GM12878 (cell line): ENCODE results near the gene FALEC. TPM values are rescaled to one million over a fixed set of nuclear protein-coding genes. Genes with fewer than 3 reads are reported as not detected.

ENCODE experiments used
- ATAC-seq: fragments of 200-7000 bp; cut with Tn5 transposase; 3 replicates; pipeline ENCODE4 v1.9.1; 2020; ENCODE audit warnings: mild to moderate bottlenecking, moderate library complexity
- BruUV-seq: library from RNA; stranded (reverse); fragments of 400-500 nt; replicated peaks from 2 replicates; lab custom pipeline; 2021; lab: Mats Ljungman, UMichigan
- CTCF ChIA-PET: fragments of 300-600 bp; sonication (Branson Sonifier 250); formaldehyde crosslinking; extraction: SDS; loops from one replicate; lab custom pipeline; 2021; ENCODE audit warnings: inconsistent platforms; lab: Yijun Ruan, JAX
- POLR2A ChIA-PET: fragments of 350-600 bp; formaldehyde crosslinking; extraction: SDS; loops from one replicate; lab custom pipeline; 2021; ENCODE audit warnings: inconsistent platforms; lab: Charles Lee
- RAD21 ChIA-PET: fragments of 300-600 bp; sonication (Branson Sonifier 250); formaldehyde crosslinking; loops from one replicate; lab custom pipeline; 2023; ENCODE audit warnings: antibody characterized with exemption; ENCODE audit not compliant: unreplicated experiment; lab: Charles Lee
- SMC1A ChIA-PET: fragments of 300-600 bp; sonication (Branson Sonifier 250); formaldehyde crosslinking; loops from one replicate; lab custom pipeline; 2023; ENCODE audit not compliant: unreplicated experiment, uncharacterized antibody; lab: Charles Lee
- DNase-seq: peaks from one replicate; pipeline ENCODE4 v3.0.0-alpha.2; 2011; ENCODE audit warnings: low read depth, low spot score
- FAIRE-seq: peaks from 3 replicates; lab custom pipeline; 2011; peaks lifted over from hg19 to GRCh38; lab: Jason Lieb, UNC
- H2AFZ ChIP-seq: 2 replicates; pipeline ENCODE4 v1.6.0; 2011; ENCODE audit warnings: low read depth, low read length, control low read depth; ENCODE audit not compliant: control insufficient read depth
- H3K27ac ChIP-seq: 2 replicates; pipeline ENCODE4 v1.5.1; 2011; ENCODE audit warnings: control low read depth; ENCODE audit not compliant: control insufficient read depth, insufficient read depth
- H3K27me3 ChIP-seq, 2 experiments: replicated peaks in 1 of 2; 2 replicates each; pipeline versions ENCODE4 v1.6.0 to v1.6.1; 2011; ENCODE audit warnings: low read length in 1 of 2; ENCODE audit not compliant: control insufficient read depth in 2 of 2, insufficient read depth in 2 of 2
- H3K36me3 ChIP-seq, 2 experiments: 2 replicates each; pipeline ENCODE4 v1.5.1; 2011; ENCODE audit warnings: low read length in 1 of 2; ENCODE audit not compliant: control insufficient read depth in 2 of 2, insufficient read depth in 2 of 2
- H3K4me1 ChIP-seq: 2 replicates; pipeline ENCODE4 v1.6.1; 2011; ENCODE audit warnings: mild to moderate bottlenecking, low read length, moderate library complexity, mixed read lengths; ENCODE audit not compliant: control insufficient read depth, insufficient read depth
- H3K4me2 ChIP-seq: 2 replicates; pipeline ENCODE4 v1.6.0; 2011; ENCODE audit warnings: control low read depth; ENCODE audit not compliant: control insufficient read depth, insufficient read depth
- H3K4me3 ChIP-seq: fragments of 200-600 bp; sonication (generic); 2 replicates; pipeline ENCODE4 v1.5.1; 2016
- H3K79me2 ChIP-seq: 2 replicates; pipeline ENCODE4 v1.6.0; 2011; ENCODE audit warnings: low read length; ENCODE audit not compliant: control insufficient read depth, insufficient read depth
- H3K9ac ChIP-seq: 2 replicates; pipeline ENCODE4 v1.8.0; 2011; ENCODE audit warnings: low read length, control low read depth, mixed read lengths; ENCODE audit not compliant: control insufficient read depth, insufficient read depth
- H3K9me3 ChIP-seq: replicated peaks from 3 replicates; pipeline ENCODE4 v1.5.1; 2011; ENCODE audit warnings: mild to moderate bottlenecking, low read length; ENCODE audit not compliant: control insufficient read depth, insufficient read depth
- H4K20me1 ChIP-seq: 2 replicates; pipeline ENCODE4 v1.6.0; 2011; ENCODE audit not compliant: control insufficient read depth, insufficient read depth
- BHLHE40 ChIP-seq, 2 experiments: fragments of 450-650 bp in 1 of 2; IDR thresholded peaks; 2 replicates each; pipeline ENCODE4 v1.6.1; 2011 to 2017; ENCODE audit warnings: low read depth in 2 of 2, borderline replicate concordance in 1 of 2, improper control_type of control experiment in 1 of 2, low read length in 1 of 2, mild to moderate bottlenecking in 1 of 2
- CEBPB ChIP-seq, 2 experiments: fragments of 150-350 bp in 1 of 2; IDR thresholded peaks; 2 replicates each; pipeline ENCODE4 v1.6.1; 2012 to 2014; ENCODE audit warnings: low read depth in 2 of 2, low read length in 2 of 2, borderline replicate concordance in 1 of 2, inconsistent platforms in 1 of 2
- DPF2 ChIP-seq: fragments of 450-650 bp; IDR thresholded peaks from 2 replicates; pipeline ENCODE4 v1.6.1; 2017; ENCODE audit warnings: mild to moderate bottlenecking
- ETV6 ChIP-seq, 2 experiments: fragments of 450-650 bp in 1 of 2; IDR thresholded peaks in 1 of 2; conservative IDR thresholded peaks in 1 of 2; 2 replicates each; pipeline ENCODE4 v1.6.1; 2014; ENCODE audit warnings: antibody characterized with exemption in 1 of 2, borderline replicate concordance in 1 of 2, low read depth in 1 of 2, mild to moderate bottlenecking in 1 of 2, moderate library complexity in 1 of 2
- IKZF1 ChIP-seq: fragments of 450-650 bp; conservative IDR thresholded peaks from 2 replicates; pipeline ENCODE4 v1.6.1; 2017; ENCODE audit warnings: antibody characterized with exemption, mild to moderate bottlenecking
- PAX5 ChIP-seq: IDR thresholded peaks from 2 replicates; pipeline ENCODE4 v1.6.1; 2011; ENCODE audit warnings: low read depth, low read length, borderline replicate concordance
- POLR2A ChIP-seq: IDR thresholded peaks from 2 replicates; pipeline ENCODE4 v1.6.1; 2011; ENCODE audit warnings: low read depth, mild to moderate bottlenecking, low read length
- RAD51 ChIP-seq: fragments of 450-650 bp; IDR thresholded peaks from 2 replicates; pipeline ENCODE4 v1.6.1; 2016; ENCODE audit warnings: moderate library complexity, mild to moderate bottlenecking, inconsistent platforms
- SP1 ChIP-seq: IDR thresholded peaks from one replicate; pipeline ENCODE4 v1.6.1; 2011; ENCODE audit warnings: low read depth, low read length
- STAT3 ChIP-seq: IDR thresholded peaks from 2 replicates; pipeline ENCODE4 v1.6.1; 2011; ENCODE audit warnings: low read depth, low read length, improper control_type of control experiment
- TCF12 ChIP-seq: IDR thresholded peaks from 2 replicates; pipeline ENCODE4 v1.6.1; 2011; ENCODE audit warnings: low read depth, mild to moderate bottlenecking, low read length
- WGBS: methylation state at CpG from one replicate; pipeline ENCODE4 v1.1.6; 2016; ENCODE audit warnings: low lambda C conversion rate; ENCODE audit not compliant: insufficient replicate concordance, insufficient coverage; ENCODE audit errors: missing lambda C conversion rate; 5-methylcytosine and 5-hydroxymethylcytosine counted together
- in situ Hi-C: fragments of 300-500 bp; cut with MboI; formaldehyde crosslinking; loops from 9 replicates; pipeline ENCODE4 v1.14.3; 2018; ENCODE audit warnings: mixed read lengths
- intact Hi-C: fragments of 100-400 bp; cut with micrococcal nuclease; formaldehyde crosslinking; loops from one replicate; pipeline ENCODE4 v1.14.2; 2022; ENCODE audit not compliant: unreplicated experiment
- polyA plus RNA-seq, 11 experiments: library from polyadenylated mRNA; depleted of rRNA in 4 of 11; unstranded in 6 of 11; stranded (reverse) in 5 of 11; fragments of >200 nt; fragmentation: Nextera tagmentation in 4 of 11; fragmentation: Illumina TruSeq in 1 of 11; extraction: Ambion mirVana in 4 of 11; extraction: Trizol in 1 of 11; gene quantifications; 1 replicate in 1 of 11; 2 replicates in 10 of 11; pipeline versions ENCODE4 v1.2.1 to v1.2.3, GENCODE V29; 2011 to 2016; ENCODE audit warnings: inconsistent platforms in 2 of 11, missing spikeins in 2 of 11, low read depth in 1 of 11
- total RNA-seq, 4 experiments: library from RNA; depleted of rRNA in 3 of 4; stranded (reverse); fragments of >200 nt in 3 of 4; fragmentation: Illumina TruSeq in 1 of 4; extraction: Trizol in 1 of 4; gene quantifications; 2 replicates each; pipeline versions ENCODE4 v1.2.1 to v1.2.3, GENCODE V29; 2013 to 2021
- TF ChIP-seq, protein P1 (sequence below): IDR thresholded peaks from 2 replicates; pipeline ENCODE4 v1.6.1; 2012; ENCODE audit warnings: mild to moderate bottlenecking, low read depth, low read length
- TF ChIP-seq, protein P2 (sequence below): fragments of 450-650 bp; IDR thresholded peaks from 2 replicates; pipeline ENCODE4 v1.6.1; 2017; ENCODE audit warnings: mild to moderate bottlenecking, low read depth, inconsistent platforms; ENCODE audit not compliant: poor library complexity, severe bottlenecking
- TF ChIP-seq, protein P3 (sequence below): IDR thresholded peaks from 2 replicates; pipeline ENCODE4 v1.6.1; 2011; ENCODE audit warnings: low read depth, low read length, improper control_type of control experiment, borderline replicate concordance
- TF ChIP-seq, protein P4 (sequence below): IDR thresholded peaks from 2 replicates; pipeline ENCODE4 v1.6.1; 2011; ENCODE audit warnings: borderline replicate concordance, low read depth, mild to moderate bottlenecking, moderate library complexity, mixed read lengths, low read length; ENCODE audit not compliant: insufficient read depth; ENCODE audit errors: extremely low read length

The FALEC gene
- total and polyA plus RNA-seq, 10 of the 15 experiments (the other 5 are each of a cell fraction or from before 2014, with no cell fraction given) = 0.21 to 0.71 (median 0.32) TPM; not detected in 3

DNA sequence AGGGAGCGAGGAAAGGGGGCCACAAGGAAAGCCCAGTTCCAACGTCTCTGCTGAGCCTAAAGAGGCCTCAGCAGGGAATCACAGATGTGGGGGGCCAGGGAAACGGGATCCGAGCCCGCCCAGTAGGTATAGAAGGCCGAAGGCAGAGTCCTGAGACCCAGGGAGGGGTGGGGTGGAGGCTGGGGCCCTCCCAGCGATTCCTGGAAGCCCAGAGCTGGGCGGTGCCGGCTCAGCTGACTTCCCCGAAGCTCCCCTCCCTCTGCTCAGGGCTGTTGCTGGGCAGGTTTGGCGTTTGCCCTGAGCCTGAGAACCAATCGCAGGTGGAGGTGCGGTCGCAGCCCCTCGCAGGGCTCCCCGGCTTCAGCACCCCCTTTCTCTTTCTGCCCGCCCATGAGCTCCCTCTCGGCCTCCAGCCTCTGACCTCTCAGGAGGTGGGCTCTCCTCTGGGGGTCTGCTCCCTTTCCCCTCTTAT is 46.5 kb downstream of the FALEC start:
- WGBS = 0% methylated on average over 13 of the region's 18 CpGs
- H3K27ac ChIP-seq = peak overlapping the region; percentile 98
- TF ChIP-seq RAD51 = peak; percentile 43; the same call in 1 of the 2 replicates
- no peak for TF ChIP-seq ETV6 (conservative IDR thresholded peaks at IDR 0.05 in 1 of 2, IDR thresholded peaks at IDR 0.05 in 1 of 2; ENCODE audit: borderline replicate concordance in 1 of 2, low read depth in 1 of 2)
- TF ChIP-seq IKZF1 = no peak
- TF ChIP-seq CEBPB (IDR thresholded peaks at IDR 0.05; ENCODE audit: borderline replicate concordance in 1 of 2, low read depth in 2 of 2, low read length in 2 of 2) = peak in 1 of 2 experiments; percentile 47; a peak in 1 of 4 replicates
- TF ChIP-seq, protein P1, sequence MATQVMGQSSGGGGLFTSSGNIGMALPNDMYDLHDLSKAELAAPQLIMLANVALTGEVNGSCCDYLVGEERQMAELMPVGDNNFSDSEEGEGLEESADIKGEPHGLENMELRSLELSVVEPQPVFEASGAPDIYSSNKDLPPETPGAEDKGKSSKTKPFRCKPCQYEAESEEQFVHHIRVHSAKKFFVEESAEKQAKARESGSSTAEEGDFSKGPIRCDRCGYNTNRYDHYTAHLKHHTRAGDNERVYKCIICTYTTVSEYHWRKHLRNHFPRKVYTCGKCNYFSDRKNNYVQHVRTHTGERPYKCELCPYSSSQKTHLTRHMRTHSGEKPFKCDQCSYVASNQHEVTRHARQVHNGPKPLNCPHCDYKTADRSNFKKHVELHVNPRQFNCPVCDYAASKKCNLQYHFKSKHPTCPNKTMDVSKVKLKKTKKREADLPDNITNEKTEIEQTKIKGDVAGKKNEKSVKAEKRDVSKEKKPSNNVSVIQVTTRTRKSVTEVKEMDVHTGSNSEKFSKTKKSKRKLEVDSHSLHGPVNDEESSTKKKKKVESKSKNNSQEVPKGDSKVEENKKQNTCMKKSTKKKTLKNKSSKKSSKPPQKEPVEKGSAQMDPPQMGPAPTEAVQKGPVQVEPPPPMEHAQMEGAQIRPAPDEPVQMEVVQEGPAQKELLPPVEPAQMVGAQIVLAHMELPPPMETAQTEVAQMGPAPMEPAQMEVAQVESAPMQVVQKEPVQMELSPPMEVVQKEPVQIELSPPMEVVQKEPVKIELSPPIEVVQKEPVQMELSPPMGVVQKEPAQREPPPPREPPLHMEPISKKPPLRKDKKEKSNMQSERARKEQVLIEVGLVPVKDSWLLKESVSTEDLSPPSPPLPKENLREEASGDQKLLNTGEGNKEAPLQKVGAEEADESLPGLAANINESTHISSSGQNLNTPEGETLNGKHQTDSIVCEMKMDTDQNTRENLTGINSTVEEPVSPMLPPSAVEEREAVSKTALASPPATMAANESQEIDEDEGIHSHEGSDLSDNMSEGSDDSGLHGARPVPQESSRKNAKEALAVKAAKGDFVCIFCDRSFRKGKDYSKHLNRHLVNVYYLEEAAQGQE = no peak
- peak; percentile 43 to 68; a peak in 3 of 4 replicates for TF ChIP-seq BHLHE40 (IDR thresholded peaks at IDR 0.05; ENCODE audit: borderline replicate concordance in 1 of 2, low read depth in 2 of 2, low read length in 1 of 2)
- TF ChIP-seq DPF2 = no peak
- TF ChIP-seq, protein P2, sequence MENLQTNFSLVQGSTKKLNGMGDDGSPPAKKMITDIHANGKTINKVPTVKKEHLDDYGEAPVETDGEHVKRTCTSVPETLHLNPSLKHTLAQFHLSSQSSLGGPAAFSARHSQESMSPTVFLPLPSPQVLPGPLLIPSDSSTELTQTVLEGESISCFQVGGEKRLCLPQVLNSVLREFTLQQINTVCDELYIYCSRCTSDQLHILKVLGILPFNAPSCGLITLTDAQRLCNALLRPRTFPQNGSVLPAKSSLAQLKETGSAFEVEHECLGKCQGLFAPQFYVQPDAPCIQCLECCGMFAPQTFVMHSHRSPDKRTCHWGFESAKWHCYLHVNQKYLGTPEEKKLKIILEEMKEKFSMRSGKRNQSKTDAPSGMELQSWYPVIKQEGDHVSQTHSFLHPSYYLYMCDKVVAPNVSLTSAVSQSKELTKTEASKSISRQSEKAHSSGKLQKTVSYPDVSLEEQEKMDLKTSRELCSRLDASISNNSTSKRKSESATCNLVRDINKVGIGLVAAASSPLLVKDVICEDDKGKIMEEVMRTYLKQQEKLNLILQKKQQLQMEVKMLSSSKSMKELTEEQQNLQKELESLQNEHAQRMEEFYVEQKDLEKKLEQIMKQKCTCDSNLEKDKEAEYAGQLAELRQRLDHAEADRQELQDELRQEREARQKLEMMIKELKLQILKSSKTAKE = no peak
- peak; percentile 99 for TF ChIP-seq STAT3
- peak; percentile 31 for TF ChIP-seq POLR2A
- TF ChIP-seq, protein P3, sequence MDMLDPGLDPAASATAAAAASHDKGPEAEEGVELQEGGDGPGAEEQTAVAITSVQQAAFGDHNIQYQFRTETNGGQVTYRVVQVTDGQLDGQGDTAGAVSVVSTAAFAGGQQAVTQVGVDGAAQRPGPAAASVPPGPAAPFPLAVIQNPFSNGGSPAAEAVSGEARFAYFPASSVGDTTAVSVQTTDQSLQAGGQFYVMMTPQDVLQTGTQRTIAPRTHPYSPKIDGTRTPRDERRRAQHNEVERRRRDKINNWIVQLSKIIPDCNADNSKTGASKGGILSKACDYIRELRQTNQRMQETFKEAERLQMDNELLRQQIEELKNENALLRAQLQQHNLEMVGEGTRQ = peak; percentile 30; the same call in 1 of the 2 replicates
- peak; percentile 36; the same call in 1 of the 2 replicates for TF ChIP-seq PAX5
- TF ChIP-seq TCF12 = peak; percentile 25; the same call in 1 of the 2 replicates
- TF ChIP-seq, protein P4, sequence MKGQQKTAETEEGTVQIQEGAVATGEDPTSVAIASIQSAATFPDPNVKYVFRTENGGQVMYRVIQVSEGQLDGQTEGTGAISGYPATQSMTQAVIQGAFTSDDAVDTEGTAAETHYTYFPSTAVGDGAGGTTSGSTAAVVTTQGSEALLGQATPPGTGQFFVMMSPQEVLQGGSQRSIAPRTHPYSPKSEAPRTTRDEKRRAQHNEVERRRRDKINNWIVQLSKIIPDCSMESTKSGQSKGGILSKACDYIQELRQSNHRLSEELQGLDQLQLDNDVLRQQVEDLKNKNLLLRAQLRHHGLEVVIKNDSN = peak; percentile 58
- no peak for TF ChIP-seq SP1

More for the DNA sequence above, 46.5 kb downstream of the FALEC start:
- peak overlapping the region; percentile 80 for H3K4me3 ChIP-seq
- BruUV-seq = no TSS peak
- POLR2A ChIA-PET = interaction anchor here (0.6 to 11.4 kb wide), 7 partner anchors 8 to 67 kb away, joined by 3 to 324 read pairs (median 41); partner anchors contain the start of genes ENSA and MCL1
- peak overlapping the region; percentile 98 for H3K9ac ChIP-seq
- DNase-seq = no peak
- CTCF ChIA-PET = interaction anchor here (1.2 to 13.7 kb wide), 14 partner anchors 14 to 434 kb away, joined by 4 to 390 read pairs (median 8); partner anchors contain the start of genes CTSS, ENSA, GOLPH3L and MCL1
- RAD21 ChIA-PET = interaction anchor here (0.6 to 12.1 kb wide), 15 partner anchors 15 to 496 kb away, joined by 3 to 387 read pairs (median 9); partner anchors contain the start of genes CTSS, ENSA, FALEC and GOLPH3L
- intact Hi-C loops = loop anchor here (1.0 to 5.0 kb wide), 9 partner anchors 17 to 415 kb away; partner anchors contain the start of genes CTSS, ENSA, GOLPH3L and MCL1
- peak; percentile 79 for FAIRE-seq
- H3K36me3 ChIP-seq = no peaks in the 10 kb centered on the region
- H3K27me3 ChIP-seq = no peaks in the 10 kb centered on the region
- peaks cover 43% of the 10 kb centered on the region for H3K79me2 ChIP-seq
- H3K9me3 ChIP-seq = no peaks in the 10 kb centered on the region
- peak overlapping the region; percentile 97 for H3K4me2 ChIP-seq
- H4K20me1 ChIP-seq = no peaks in the 10 kb centered on the region
- in situ Hi-C loops = no loop called here
- SMC1A ChIA-PET = interaction anchor here (0.9 to 12.5 kb wide), 7 partner anchors 14 to 360 kb away, joined by 3 to 388 read pairs (median 6); partner anchors contain the start of genes ENSA and MCL1
- H2AFZ ChIP-seq = peak overlapping the region; percentile 42; the same call in 1 of the 2 replicates
- peaks cover 42% of the 10 kb centered on the region for H3K4me1 ChIP-seq
- ATAC-seq = peak; percentile 64
